Mammary epithelial cell (primary cell): ENCODE data around the gene SMARCA1.

Experiments used
- CTCF ChIP-seq, 2 donors: IDR thresholded peaks in 1 of 2; conservative IDR thresholded peaks in 1 of 2; 2 replicates each; pipeline ENCODE4 v1.5.1; 2011 to 2012; ENCODE audit warnings: inconsistent platforms in 2 of 2, low read length in 2 of 2, mild to moderate bottlenecking in 2 of 2, control low read depth in 1 of 2, low read depth in 1 of 2; ENCODE audit not compliant: insufficient read depth in 1 of 2; ENCODE audit errors: extremely low read depth in 1 of 2
- EZH2 ChIP-seq: IDR thresholded peaks from 2 replicates; pipeline ENCODE4 v1.6.1; 2012; ENCODE audit warnings: low read length, inconsistent platforms, borderline replicate concordance

GRCh38 chrX:129520151-129520550 is 3.1 kb downstream of the SMARCA1 start:
- no peak for TF ChIP-seq EZH2
- no peak for TF ChIP-seq CTCF (conservative IDR thresholded peaks at IDR 0.05 in 1 of 2, IDR thresholded peaks at IDR 0.05 in 1 of 2; ENCODE audit: extremely low read depth in 1 of 2, insufficient read depth in 1 of 2, low read depth in 1 of 2, low read length in 2 of 2)
